Thyroid gland (tissue), 4 donors: ENCODE data around the gene LCN15.

Experiments
- POLR2A ChIP-seq, 2 donors: fragments of 450-650 bp; IDR thresholded peaks; one replicate each; pipeline ENCODE4 v1.6.1; 2017; ENCODE audit warnings: antibody characterized with exemption in 2 of 2, mild to moderate bottlenecking in 2 of 2, moderate library complexity in 1 of 2
- TF ChIP-seq, protein P1 (sequence below), 6 experiments: fragments of 200-600 bp in 3 of 6; fragments of 450-650 bp in 3 of 6; sonication (generic) in 3 of 6; IDR thresholded peaks; one replicate each; pipeline ENCODE4 v1.5.1; 2016 to 2019; ENCODE audit warnings: antibody characterized with exemption in 6 of 6, mild to moderate bottlenecking in 2 of 6, inconsistent platforms in 1 of 6, moderate library complexity in 1 of 6

DNA sequence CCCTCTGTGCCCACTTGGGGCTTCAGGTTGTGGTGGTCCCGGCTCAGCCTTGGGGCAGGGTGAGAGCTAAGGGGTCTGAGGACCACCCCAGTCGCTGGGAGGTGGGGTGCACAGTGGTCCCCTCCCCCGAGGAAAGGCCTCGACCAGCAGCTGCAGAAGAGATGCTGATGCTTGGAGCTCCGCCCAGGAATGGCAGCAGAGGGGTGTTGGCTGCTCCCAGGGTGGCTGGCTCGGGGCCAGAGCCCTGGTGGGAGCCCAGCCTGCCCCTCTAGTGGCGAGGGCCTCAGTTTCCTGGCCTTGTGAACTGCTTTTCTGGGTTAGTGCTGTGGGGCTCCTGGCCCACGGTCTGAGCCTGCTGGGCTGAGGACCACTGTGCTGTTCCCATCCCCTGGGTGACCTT is 50.8 kb downstream of the LCN15 start:
- TF ChIP-seq, protein P1, sequence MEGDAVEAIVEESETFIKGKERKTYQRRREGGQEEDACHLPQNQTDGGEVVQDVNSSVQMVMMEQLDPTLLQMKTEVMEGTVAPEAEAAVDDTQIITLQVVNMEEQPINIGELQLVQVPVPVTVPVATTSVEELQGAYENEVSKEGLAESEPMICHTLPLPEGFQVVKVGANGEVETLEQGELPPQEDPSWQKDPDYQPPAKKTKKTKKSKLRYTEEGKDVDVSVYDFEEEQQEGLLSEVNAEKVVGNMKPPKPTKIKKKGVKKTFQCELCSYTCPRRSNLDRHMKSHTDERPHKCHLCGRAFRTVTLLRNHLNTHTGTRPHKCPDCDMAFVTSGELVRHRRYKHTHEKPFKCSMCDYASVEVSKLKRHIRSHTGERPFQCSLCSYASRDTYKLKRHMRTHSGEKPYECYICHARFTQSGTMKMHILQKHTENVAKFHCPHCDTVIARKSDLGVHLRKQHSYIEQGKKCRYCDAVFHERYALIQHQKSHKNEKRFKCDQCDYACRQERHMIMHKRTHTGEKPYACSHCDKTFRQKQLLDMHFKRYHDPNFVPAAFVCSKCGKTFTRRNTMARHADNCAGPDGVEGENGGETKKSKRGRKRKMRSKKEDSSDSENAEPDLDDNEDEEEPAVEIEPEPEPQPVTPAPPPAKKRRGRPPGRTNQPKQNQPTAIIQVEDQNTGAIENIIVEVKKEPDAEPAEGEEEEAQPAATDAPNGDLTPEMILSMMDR (IDR thresholded peaks at IDR 0.05) = no peak
- TF ChIP-seq POLR2A (IDR thresholded peaks at IDR 0.05) = no peak
